WTC11 (cell line): ENCODE results near the gene PSMC3. TPM values are rescaled to one million over a fixed set of nuclear protein-coding genes. Genes with fewer than 3 reads are reported as not detected.

Source experiments
- ATAC-seq: fragments of 200-7000 bp; cut with Tn5 transposase; 2 replicates; pipeline ENCODE4 v1.10.0; 2021; ENCODE audit warnings: mild to moderate bottlenecking, moderate library complexity
- CTCF ChIA-PET: fragments of 300-600 bp; sonication (Branson Sonifier 250); formaldehyde crosslinking; loops from one replicate; lab custom pipeline; 2021; ENCODE audit warnings: antibody characterized with exemption; lab: Charles Lee
- POLR2A ChIA-PET: fragments of 350-600 bp; sonication (Branson Sonifier 250); formaldehyde crosslinking; loops from one replicate; lab custom pipeline; 2021; ENCODE audit warnings: antibody characterized with exemption; lab: Charles Lee
- DNase-seq: peaks from one replicate; pipeline ENCODE4 v3.0.0; 2021; ENCODE audit warnings: low spot score
- H3K27ac Mint-ChIP-seq: 2 replicates; pipeline ENCODE4 v1.8.0; 2021; ENCODE audit warnings: mixed read lengths
- H3K27me3 Mint-ChIP-seq: 2 replicates; pipeline ENCODE4 v1.8.0; 2021; ENCODE audit warnings: low read depth, mild to moderate bottlenecking, moderate library complexity, mixed read lengths
- H3K36me3 Mint-ChIP-seq: 2 replicates; pipeline ENCODE4 v1.8.0; 2021; ENCODE audit warnings: mixed read lengths
- H3K4me1 Mint-ChIP-seq: 2 replicates; pipeline ENCODE4 v1.8.0; 2022; ENCODE audit warnings: mixed read lengths
- H3K4me3 Mint-ChIP-seq: 2 replicates; pipeline ENCODE4 v1.8.0; 2021; ENCODE audit warnings: mild to moderate bottlenecking, moderate library complexity, mixed read lengths
- H3K9me3 Mint-ChIP-seq: 2 replicates; pipeline ENCODE4 v1.8.0; 2021; ENCODE audit warnings: mixed read lengths
- ATF6 ChIP-seq: sonication (generic); formaldehyde crosslinking; IDR thresholded peaks from 2 replicates; pipeline ENCODE4 v1.8.1; 2023; ENCODE audit warnings: mild to moderate bottlenecking, missing genetic modification reagents
- EMX1 ChIP-seq: fragments of 250-450 bp; sonication (Bioruptor Pico); IDR thresholded peaks from 2 replicates; pipeline ENCODE4 v1.8.0; 2021; ENCODE audit warnings: mild to moderate bottlenecking
- GTF2I ChIP-seq: fragments of 250-450 bp; sonication (Bioruptor Pico); conservative IDR thresholded peaks from 2 replicates; pipeline ENCODE4 v1.4.0; 2021; ENCODE audit warnings: mild to moderate bottlenecking
- IRF2 ChIP-seq: sonication (generic); formaldehyde crosslinking; IDR thresholded peaks from 2 replicates; pipeline ENCODE4 v1.8.0; 2022; ENCODE audit warnings: low read depth, missing genetic modification reagents, borderline replicate concordance
- JUN ChIP-seq: sonication (generic); formaldehyde crosslinking; IDR thresholded peaks from 2 replicates; pipeline ENCODE4 v1.8.0; 2023; ENCODE audit warnings: mild to moderate bottlenecking, missing genetic modification reagents
- NFYB ChIP-seq: sonication (generic); formaldehyde crosslinking; conservative IDR thresholded peaks from 2 replicates; pipeline ENCODE4 v1.8.0; 2022; ENCODE audit warnings: low read depth, missing genetic modification reagents
- NR1H2 ChIP-seq: sonication (generic); formaldehyde crosslinking; IDR thresholded peaks from 2 replicates; pipeline ENCODE4 v1.9.0; 2021; ENCODE audit warnings: mild to moderate bottlenecking, moderate library complexity, missing genetic modification reagents
- RELA ChIP-seq: sonication (generic); formaldehyde crosslinking; IDR thresholded peaks from 2 replicates; pipeline ENCODE4 v1.8.1; 2022; ENCODE audit warnings: missing genetic modification reagents, mild to moderate bottlenecking, borderline replicate concordance
- TCF7 ChIP-seq: sonication (generic); formaldehyde crosslinking; IDR thresholded peaks from 2 replicates; pipeline ENCODE4 v1.8.0; 2022; ENCODE audit warnings: mild to moderate bottlenecking, low read depth, missing genetic modification reagents, moderate library complexity
- ZNF671 ChIP-seq: fragments of 250-450 bp; sonication (Bioruptor Pico); IDR thresholded peaks from 2 replicates; pipeline ENCODE4 v1.8.0; 2021; ENCODE audit warnings: mild to moderate bottlenecking
- microRNA-seq: library from miRNA; unstranded; fragments of <30 nt; microRNA quantifications from one replicate; pipeline ENCODE4 v1.2.0, GENCODE V29; 2022; ENCODE audit warnings: borderline number of aligned reads
- total RNA-seq: library from RNA; stranded (reverse); gene quantifications from 3 replicates; pipeline ENCODE4 v1.2.3, GENCODE V29; 2021
- TF ChIP-seq, protein P1 (sequence below): fragments of 250-450 bp; sonication (Bioruptor Pico); IDR thresholded peaks from 2 replicates; pipeline ENCODE4 v1.9.0; 2021; ENCODE audit warnings: mild to moderate bottlenecking, borderline replicate concordance
- TF ChIP-seq, protein P2 (sequence below): sonication (generic); formaldehyde crosslinking; conservative IDR thresholded peaks from 2 replicates; pipeline ENCODE4 v1.8.1; 2023; ENCODE audit warnings: mild to moderate bottlenecking, low read depth, missing genetic modification reagents, moderate library complexity
- TF ChIP-seq, protein P3 (sequence below): sonication (generic); formaldehyde crosslinking; IDR thresholded peaks from 2 replicates; pipeline ENCODE4 v1.8.1; 2022; ENCODE audit warnings: low read depth, mild to moderate bottlenecking, moderate library complexity, missing genetic modification reagents, borderline replicate concordance
- TF ChIP-seq, protein P4 (sequence below): sonication (generic); formaldehyde crosslinking; IDR thresholded peaks from 2 replicates; pipeline ENCODE4 v1.8.0; 2022; ENCODE audit warnings: mild to moderate bottlenecking, missing genetic modification reagents

PSMC3 gene
- total RNA-seq, 1 experiment from 2014 or later: 162 TPM

GRCh38 chr11:47372422-47372821, 53.8 kb downstream of the PSMC3 start (continued):
- TF ChIP-seq ATF6 (CRISPR knock-in tag): no peak
- TF ChIP-seq EMX1 (CRISPR knock-in tag): no peak
- TF ChIP-seq, protein P1, sequence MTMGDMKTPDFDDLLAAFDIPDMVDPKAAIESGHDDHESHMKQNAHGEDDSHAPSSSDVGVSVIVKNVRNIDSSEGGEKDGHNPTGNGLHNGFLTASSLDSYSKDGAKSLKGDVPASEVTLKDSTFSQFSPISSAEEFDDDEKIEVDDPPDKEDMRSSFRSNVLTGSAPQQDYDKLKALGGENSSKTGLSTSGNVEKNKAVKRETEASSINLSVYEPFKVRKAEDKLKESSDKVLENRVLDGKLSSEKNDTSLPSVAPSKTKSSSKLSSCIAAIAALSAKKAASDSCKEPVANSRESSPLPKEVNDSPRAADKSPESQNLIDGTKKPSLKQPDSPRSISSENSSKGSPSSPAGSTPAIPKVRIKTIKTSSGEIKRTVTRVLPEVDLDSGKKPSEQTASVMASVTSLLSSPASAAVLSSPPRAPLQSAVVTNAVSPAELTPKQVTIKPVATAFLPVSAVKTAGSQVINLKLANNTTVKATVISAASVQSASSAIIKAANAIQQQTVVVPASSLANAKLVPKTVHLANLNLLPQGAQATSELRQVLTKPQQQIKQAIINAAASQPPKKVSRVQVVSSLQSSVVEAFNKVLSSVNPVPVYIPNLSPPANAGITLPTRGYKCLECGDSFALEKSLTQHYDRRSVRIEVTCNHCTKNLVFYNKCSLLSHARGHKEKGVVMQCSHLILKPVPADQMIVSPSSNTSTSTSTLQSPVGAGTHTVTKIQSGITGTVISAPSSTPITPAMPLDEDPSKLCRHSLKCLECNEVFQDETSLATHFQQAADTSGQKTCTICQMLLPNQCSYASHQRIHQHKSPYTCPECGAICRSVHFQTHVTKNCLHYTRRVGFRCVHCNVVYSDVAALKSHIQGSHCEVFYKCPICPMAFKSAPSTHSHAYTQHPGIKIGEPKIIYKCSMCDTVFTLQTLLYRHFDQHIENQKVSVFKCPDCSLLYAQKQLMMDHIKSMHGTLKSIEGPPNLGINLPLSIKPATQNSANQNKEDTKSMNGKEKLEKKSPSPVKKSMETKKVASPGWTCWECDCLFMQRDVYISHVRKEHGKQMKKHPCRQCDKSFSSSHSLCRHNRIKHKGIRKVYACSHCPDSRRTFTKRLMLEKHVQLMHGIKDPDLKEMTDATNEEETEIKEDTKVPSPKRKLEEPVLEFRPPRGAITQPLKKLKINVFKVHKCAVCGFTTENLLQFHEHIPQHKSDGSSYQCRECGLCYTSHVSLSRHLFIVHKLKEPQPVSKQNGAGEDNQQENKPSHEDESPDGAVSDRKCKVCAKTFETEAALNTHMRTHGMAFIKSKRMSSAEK (CRISPR knock-in tag): no peak
- TF ChIP-seq IRF2 (CRISPR knock-in tag): no peak
- TF ChIP-seq, protein P2, sequence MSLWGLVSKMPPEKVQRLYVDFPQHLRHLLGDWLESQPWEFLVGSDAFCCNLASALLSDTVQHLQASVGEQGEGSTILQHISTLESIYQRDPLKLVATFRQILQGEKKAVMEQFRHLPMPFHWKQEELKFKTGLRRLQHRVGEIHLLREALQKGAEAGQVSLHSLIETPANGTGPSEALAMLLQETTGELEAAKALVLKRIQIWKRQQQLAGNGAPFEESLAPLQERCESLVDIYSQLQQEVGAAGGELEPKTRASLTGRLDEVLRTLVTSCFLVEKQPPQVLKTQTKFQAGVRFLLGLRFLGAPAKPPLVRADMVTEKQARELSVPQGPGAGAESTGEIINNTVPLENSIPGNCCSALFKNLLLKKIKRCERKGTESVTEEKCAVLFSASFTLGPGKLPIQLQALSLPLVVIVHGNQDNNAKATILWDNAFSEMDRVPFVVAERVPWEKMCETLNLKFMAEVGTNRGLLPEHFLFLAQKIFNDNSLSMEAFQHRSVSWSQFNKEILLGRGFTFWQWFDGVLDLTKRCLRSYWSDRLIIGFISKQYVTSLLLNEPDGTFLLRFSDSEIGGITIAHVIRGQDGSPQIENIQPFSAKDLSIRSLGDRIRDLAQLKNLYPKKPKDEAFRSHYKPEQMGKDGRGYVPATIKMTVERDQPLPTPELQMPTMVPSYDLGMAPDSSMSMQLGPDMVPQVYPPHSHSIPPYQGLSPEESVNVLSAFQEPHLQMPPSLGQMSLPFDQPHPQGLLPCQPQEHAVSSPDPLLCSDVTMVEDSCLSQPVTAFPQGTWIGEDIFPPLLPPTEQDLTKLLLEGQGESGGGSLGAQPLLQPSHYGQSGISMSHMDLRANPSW (CRISPR knock-in tag): no peak
- TF ChIP-seq ZNF671: no peak
- TF ChIP-seq, protein P3, sequence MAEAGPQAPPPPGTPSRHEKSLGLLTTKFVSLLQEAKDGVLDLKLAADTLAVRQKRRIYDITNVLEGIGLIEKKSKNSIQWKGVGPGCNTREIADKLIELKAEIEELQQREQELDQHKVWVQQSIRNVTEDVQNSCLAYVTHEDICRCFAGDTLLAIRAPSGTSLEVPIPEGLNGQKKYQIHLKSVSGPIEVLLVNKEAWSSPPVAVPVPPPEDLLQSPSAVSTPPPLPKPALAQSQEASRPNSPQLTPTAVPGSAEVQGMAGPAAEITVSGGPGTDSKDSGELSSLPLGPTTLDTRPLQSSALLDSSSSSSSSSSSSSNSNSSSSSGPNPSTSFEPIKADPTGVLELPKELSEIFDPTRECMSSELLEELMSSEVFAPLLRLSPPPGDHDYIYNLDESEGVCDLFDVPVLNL (CRISPR knock-in tag): no peak
- no peak for TF ChIP-seq TCF7
- TF ChIP-seq, protein P4, sequence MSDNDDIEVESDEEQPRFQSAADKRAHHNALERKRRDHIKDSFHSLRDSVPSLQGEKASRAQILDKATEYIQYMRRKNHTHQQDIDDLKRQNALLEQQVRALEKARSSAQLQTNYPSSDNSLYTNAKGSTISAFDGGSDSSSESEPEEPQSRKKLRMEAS (CRISPR knock-in tag): no peak
- no peak for TF ChIP-seq GTF2I (CRISPR knock-in tag)
- TF ChIP-seq NR1H2 (CRISPR knock-in tag): no peak
- TF ChIP-seq JUN: no peak

- Mint-ChIP-seq H3K27ac (no peak overlapping the region), H3K36me3 (no peaks in the 10 kb centered on the region), H3K9me3 (no peaks in the 10 kb centered on the region), H3K4me1 (no peaks in the 10 kb centered on the region), H3K27me3 (no peaks in the 10 kb centered on the region; the same call in 1 of the 2 replicates), H3K4me3 (no peak overlapping the region)
- no peak for DNase-seq
- ChIA-PET CTCF (interaction anchor here (0.6 to 1.8 kb wide), 2 partner anchors 15 to 38 kb away, joined by 3 to 5 read pairs; no protein-coding TSS in a partner anchor), POLR2A (no interaction called here)
- ATAC-seq: no peak
- TF ChIP-seq RELA (CRISPR knock-in tag): no peak
- TF ChIP-seq NFYB (CRISPR knock-in tag): no peak
Measured at GRCh38 chr11:47369676-47370075, 56.6 kb downstream of the PSMC3 start.

Small RNAs within 50 kb of the gene (microRNA-seq; reads per million reads assigned to microRNA genes)
- gene MIR4487: not detected

Other genes starting within 250 kb of the PSMC3 start
- 55.7 to 73.0 TPM (median 60.5 TPM) in 3 replicates for gene ARFGAP2, start 249.6 kb downstream of the PSMC3 start, total RNA-seq
- gene PACSIN3, start 240.0 kb downstream of the PSMC3 start, total RNA-seq: 74.5 to 77.1 TPM (median 76.8 TPM) in 3 replicates
- 124 to 144 TPM (median 124 TPM) in 3 replicates for gene DDB2, start 211.5 kb downstream of the PSMC3 start, total RNA-seq
- gene ACP2, start 177.6 kb downstream of the PSMC3 start, total RNA-seq: 18.7 to 19.6 TPM (median 19.2 TPM) in 3 replicates
- gene NR1H3, start 168.4 kb downstream of the PSMC3 start, total RNA-seq: 26.3 to 31.1 TPM (median 29.9 TPM) in 3 replicates
- 39.4 to 47.5 TPM (median 40.6 TPM) in 3 replicates for gene MADD, start 156.3 kb downstream of the PSMC3 start, total RNA-seq
- gene MYBPC3, start 73.7 kb downstream of the PSMC3 start, total RNA-seq: 0.07 TPM in 2 of 3 replicates, not detected in the other
- gene SPI1, start 47.9 kb downstream of the PSMC3 start, total RNA-seq: 0.21 to 0.59 TPM (median 0.39 TPM) in 3 replicates
- 32.8 to 38.2 TPM (median 35.1 TPM) in 3 replicates for gene SLC39A13, start 17.8 kb downstream of the PSMC3 start, total RNA-seq
- gene RAPSN, start 22.7 kb upstream of the PSMC3 start, total RNA-seq: 0.32 to 0.66 TPM (median 0.34 TPM) in 3 replicates
- gene CELF1, start 126.7 kb upstream of the PSMC3 start, total RNA-seq: 160 to 177 TPM (median 169 TPM) in 3 replicates
- 49.5 to 69.4 TPM (median 65.4 TPM) in 3 replicates for gene PTPMT1, start 139.2 kb upstream of the PSMC3 start, total RNA-seq
- 12.3 to 14.3 TPM (median 13.9 TPM) in 3 replicates for gene KBTBD4, start 152.5 kb upstream of the PSMC3 start, total RNA-seq
- 111 to 140 TPM (median 125 TPM) in 3 replicates for gene NDUFS3, start 152.6 kb upstream of the PSMC3 start, total RNA-seq
- 0.16 to 0.28 TPM in 2 of 3 replicates, not detected in the other for gene FAM180B, start 160.2 kb upstream of the PSMC3 start, total RNA-seq
- 9.5 to 10.7 TPM (median 9.5 TPM) in 3 replicates for gene C1QTNF4, start 168.0 kb upstream of the PSMC3 start, total RNA-seq
- gene MTCH2, start 216.1 kb upstream of the PSMC3 start, total RNA-seq: 141 to 160 TPM (median 141 TPM) in 3 replicates